AG04449 (cell line): ENCODE data around the gene KCNQ1.

Source experiments
- CTCF ChIA-PET: fragments of 350-600 bp; formaldehyde crosslinking; extraction: SDS; loops from one replicate; lab custom pipeline; 2021; ENCODE audit warnings: antibody characterized with exemption; lab: Yijun Ruan, JAX
- POLR2A ChIA-PET: fragments of 400-600, 350-600 bp; formaldehyde crosslinking; extraction: SDS; loops from one replicate; lab custom pipeline; 2020; ENCODE audit warnings: antibody characterized with exemption, inconsistent platforms; lab: Yijun Ruan, JAX
- DNase-seq: peaks from one replicate; pipeline ENCODE4 v3.0.0-alpha.2; 2010; ENCODE audit warnings: low read depth, low spot score
- H3K4me3 ChIP-seq: 2 replicates; pipeline ENCODE4 v1.5.1; 2011; ENCODE audit warnings: low read depth, mild to moderate bottlenecking, control low read depth, low read length
- CTCF ChIP-seq: IDR thresholded peaks from one replicate; pipeline ENCODE4 v1.5.1; 2011; ENCODE audit warnings: mild to moderate bottlenecking, moderate library complexity, low read length, control low read depth, inconsistent platforms; ENCODE audit not compliant: insufficient read depth; ENCODE audit errors: missing control alignments

Gene KCNQ1

GRCh38 chr11:2788168-2789071 lies 343.6 kb downstream of the KCNQ1 start:
- CTCF ChIA-PET, result no interaction called here
- TF ChIP-seq CTCF, result no peak
- DNase-seq, result no peak
- POLR2A ChIA-PET, result no interaction called here
- no peak overlapping the region for H3K4me3 ChIP-seq

DNA sequence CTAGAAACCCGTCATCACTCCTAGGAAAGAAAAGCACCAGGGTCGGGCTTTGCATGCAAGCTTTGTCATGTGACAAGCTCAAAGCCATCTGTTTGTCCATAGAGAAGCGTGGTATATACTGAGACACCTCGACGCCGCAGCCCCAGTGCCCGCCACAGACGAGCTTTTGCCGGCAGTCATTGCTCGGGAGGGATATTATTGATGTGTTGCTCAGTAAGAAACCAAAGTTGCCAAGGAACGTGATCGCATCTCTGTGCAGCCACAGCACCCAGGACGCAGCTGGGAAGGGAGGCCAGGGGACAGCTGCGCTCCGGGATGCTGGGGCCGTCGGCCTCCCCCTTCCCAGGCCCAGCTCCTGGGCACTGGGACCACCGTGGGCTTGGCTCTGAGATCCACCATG lies 344.5 kb downstream of the KCNQ1 start:
- H3K4me3 ChIP-seq, result no peak overlapping the region
- no peak for TF ChIP-seq CTCF
- DNase-seq, result no peak
- CTCF ChIA-PET, result no interaction called here
- POLR2A ChIA-PET, result no interaction called here

GRCh38 chr11:2789791-2790567 lies 345.2 kb downstream of the KCNQ1 start:
- CTCF ChIA-PET, result no interaction called here
- no peak for TF ChIP-seq CTCF
- no peak overlapping the region for H3K4me3 ChIP-seq
- POLR2A ChIA-PET, result interaction anchor here (1.1 kb wide), 1 partner anchor 16 kb away, joined by 3 read pairs; no protein-coding TSS in a partner anchor
- no peak for DNase-seq

DNA sequence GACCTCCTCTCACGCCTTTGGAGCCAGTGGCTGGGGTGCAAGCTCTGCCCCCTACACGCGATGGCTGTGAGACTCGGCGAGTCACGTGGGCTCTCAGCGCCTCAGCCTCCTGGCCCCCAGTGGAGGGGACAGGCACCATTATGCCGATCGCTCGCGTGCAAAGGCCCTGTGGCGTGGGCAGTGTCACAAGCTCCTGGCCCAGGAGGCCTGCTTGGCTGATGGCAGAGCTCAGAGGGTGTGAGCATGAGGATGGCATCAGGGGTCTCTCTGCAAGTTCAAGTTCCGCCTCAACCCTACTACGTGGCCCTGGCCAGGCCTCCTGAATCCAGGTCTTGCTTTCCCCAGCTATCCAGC lies 345.7 kb downstream of the KCNQ1 start:
- no peak for TF ChIP-seq CTCF
- ChIA-PET POLR2A (interaction anchor here (1.1 kb wide), 1 partner anchor 15 kb away, joined by 3 read pairs; no protein-coding TSS in a partner anchor), CTCF (no interaction called here)
- H3K4me3 ChIP-seq, result no peak overlapping the region
- DNase-seq, result no peak

GRCh38 chr11:2791139-2791520 lies 346.3 kb downstream of the KCNQ1 start:
- POLR2A ChIA-PET, result interaction anchor here (1.1 kb wide), 1 partner anchor 14 kb away, joined by 3 read pairs; no protein-coding TSS in a partner anchor
- no peak for TF ChIP-seq CTCF

More at GRCh38 chr11:2791139-2791520, 346.3 kb downstream of the KCNQ1 start:
- DNase-seq, result no peak
- no peak overlapping the region for H3K4me3 ChIP-seq
- CTCF ChIA-PET, result no interaction called here
